GM12878 (cell line): Measurements from ENCODE around the gene MEGF11. TPM values are rescaled to one million over a fixed set of nuclear protein-coding genes. Genes with fewer than 3 reads are reported as not detected.

Source experiments
- EP300 ChIP-seq, 2 experiments: fragments of 150-350 bp in 1 of 2; IDR thresholded peaks; 2 replicates each; pipeline ENCODE4 v1.6.1; 2011 to 2012; ENCODE audit warnings: low read depth in 2 of 2, low read length in 2 of 2, borderline replicate concordance in 1 of 2, improper control_type of control experiment in 1 of 2, inconsistent platforms in 1 of 2; ENCODE audit not compliant: control insufficient read depth in 1 of 2
- polyA plus RNA-seq, 11 experiments: library from polyadenylated mRNA; depleted of rRNA in 4 of 11; unstranded in 6 of 11; stranded (reverse) in 5 of 11; fragments of >200 nt; fragmentation: Nextera tagmentation in 4 of 11; fragmentation: Illumina TruSeq in 1 of 11; extraction: Ambion mirVana in 4 of 11; extraction: Trizol in 1 of 11; gene quantifications; 1 replicate in 1 of 11; 2 replicates in 10 of 11; pipeline versions ENCODE4 v1.2.1 to v1.2.3, GENCODE V29; 2011 to 2016; ENCODE audit warnings: inconsistent platforms in 2 of 11, missing spikeins in 2 of 11, low read depth in 1 of 11
- total RNA-seq, 4 experiments: library from RNA; depleted of rRNA in 3 of 4; stranded (reverse); fragments of >200 nt in 3 of 4; fragmentation: Illumina TruSeq in 1 of 4; extraction: Trizol in 1 of 4; gene quantifications; 2 replicates each; pipeline versions ENCODE4 v1.2.1 to v1.2.3, GENCODE V29; 2013 to 2021
- TF ChIP-seq, protein P1 (sequence below): IDR thresholded peaks from 2 replicates; pipeline ENCODE4 v1.6.1; 2012; ENCODE audit warnings: improper control_type of control experiment, low read depth, low read length; ENCODE audit not compliant: insufficient replicate concordance
- TF ChIP-seq, protein P2 (sequence below): fragments of 450-650 bp; formaldehyde crosslinking; IDR thresholded peaks from 2 replicates; pipeline ENCODE4 v1.5.0; 2022; ENCODE audit warnings: mild to moderate bottlenecking, missing genetic modification characterization

MEGF11 gene
- total and polyA plus RNA-seq, 10 of the 15 experiments (the other 5 are each of a cell fraction or from before 2014, with no cell fraction given): 0.03 to 1.7 (median 0.49) TPM

DNA sequence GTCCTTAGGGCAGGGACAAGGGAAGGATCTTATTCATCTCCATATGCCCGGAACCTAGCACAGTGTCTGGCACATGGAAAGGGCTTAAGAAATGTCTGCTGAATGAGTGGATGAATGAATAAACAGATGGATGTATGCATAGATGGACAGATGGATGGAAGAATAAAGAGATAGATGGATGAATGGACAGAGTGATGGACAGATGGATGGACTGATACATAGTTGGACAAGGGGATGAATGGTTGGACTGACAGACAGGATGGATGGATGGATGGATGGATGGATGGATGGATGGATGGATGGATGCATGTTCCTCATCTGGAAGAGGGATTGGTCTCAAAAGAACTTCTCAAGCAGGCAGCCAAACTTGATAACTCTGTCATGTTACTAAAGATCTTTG is 177.6 kb downstream of the MEGF11 start (continued):
- TF ChIP-seq, protein P1, sequence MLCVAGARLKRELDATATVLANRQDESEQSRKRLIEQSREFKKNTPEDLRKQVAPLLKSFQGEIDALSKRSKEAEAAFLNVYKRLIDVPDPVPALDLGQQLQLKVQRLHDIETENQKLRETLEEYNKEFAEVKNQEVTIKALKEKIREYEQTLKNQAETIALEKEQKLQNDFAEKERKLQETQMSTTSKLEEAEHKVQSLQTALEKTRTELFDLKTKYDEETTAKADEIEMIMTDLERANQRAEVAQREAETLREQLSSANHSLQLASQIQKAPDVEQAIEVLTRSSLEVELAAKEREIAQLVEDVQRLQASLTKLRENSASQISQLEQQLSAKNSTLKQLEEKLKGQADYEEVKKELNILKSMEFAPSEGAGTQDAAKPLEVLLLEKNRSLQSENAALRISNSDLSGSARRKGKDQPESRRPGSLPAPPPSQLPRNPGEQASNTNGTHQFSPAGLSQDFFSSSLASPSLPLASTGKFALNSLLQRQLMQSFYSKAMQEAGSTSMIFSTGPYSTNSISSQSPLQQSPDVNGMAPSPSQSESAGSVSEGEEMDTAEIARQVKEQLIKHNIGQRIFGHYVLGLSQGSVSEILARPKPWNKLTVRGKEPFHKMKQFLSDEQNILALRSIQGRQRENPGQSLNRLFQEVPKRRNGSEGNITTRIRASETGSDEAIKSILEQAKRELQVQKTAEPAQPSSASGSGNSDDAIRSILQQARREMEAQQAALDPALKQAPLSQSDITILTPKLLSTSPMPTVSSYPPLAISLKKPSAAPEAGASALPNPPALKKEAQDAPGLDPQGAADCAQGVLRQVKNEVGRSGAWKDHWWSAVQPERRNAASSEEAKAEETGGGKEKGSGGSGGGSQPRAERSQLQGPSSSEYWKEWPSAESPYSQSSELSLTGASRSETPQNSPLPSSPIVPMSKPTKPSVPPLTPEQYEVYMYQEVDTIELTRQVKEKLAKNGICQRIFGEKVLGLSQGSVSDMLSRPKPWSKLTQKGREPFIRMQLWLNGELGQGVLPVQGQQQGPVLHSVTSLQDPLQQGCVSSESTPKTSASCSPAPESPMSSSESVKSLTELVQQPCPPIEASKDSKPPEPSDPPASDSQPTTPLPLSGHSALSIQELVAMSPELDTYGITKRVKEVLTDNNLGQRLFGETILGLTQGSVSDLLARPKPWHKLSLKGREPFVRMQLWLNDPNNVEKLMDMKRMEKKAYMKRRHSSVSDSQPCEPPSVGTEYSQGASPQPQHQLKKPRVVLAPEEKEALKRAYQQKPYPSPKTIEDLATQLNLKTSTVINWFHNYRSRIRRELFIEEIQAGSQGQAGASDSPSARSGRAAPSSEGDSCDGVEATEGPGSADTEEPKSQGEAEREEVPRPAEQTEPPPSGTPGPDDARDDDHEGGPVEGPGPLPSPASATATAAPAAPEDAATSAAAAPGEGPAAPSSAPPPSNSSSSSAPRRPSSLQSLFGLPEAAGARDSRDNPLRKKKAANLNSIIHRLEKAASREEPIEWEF: no peak
- no peak for TF ChIP-seq EP300 (IDR thresholded peaks at IDR 0.05; ENCODE audit: borderline replicate concordance in 1 of 2, control insufficient read depth in 1 of 2, low read depth in 2 of 2, low read length in 2 of 2)
- TF ChIP-seq, protein P2, sequence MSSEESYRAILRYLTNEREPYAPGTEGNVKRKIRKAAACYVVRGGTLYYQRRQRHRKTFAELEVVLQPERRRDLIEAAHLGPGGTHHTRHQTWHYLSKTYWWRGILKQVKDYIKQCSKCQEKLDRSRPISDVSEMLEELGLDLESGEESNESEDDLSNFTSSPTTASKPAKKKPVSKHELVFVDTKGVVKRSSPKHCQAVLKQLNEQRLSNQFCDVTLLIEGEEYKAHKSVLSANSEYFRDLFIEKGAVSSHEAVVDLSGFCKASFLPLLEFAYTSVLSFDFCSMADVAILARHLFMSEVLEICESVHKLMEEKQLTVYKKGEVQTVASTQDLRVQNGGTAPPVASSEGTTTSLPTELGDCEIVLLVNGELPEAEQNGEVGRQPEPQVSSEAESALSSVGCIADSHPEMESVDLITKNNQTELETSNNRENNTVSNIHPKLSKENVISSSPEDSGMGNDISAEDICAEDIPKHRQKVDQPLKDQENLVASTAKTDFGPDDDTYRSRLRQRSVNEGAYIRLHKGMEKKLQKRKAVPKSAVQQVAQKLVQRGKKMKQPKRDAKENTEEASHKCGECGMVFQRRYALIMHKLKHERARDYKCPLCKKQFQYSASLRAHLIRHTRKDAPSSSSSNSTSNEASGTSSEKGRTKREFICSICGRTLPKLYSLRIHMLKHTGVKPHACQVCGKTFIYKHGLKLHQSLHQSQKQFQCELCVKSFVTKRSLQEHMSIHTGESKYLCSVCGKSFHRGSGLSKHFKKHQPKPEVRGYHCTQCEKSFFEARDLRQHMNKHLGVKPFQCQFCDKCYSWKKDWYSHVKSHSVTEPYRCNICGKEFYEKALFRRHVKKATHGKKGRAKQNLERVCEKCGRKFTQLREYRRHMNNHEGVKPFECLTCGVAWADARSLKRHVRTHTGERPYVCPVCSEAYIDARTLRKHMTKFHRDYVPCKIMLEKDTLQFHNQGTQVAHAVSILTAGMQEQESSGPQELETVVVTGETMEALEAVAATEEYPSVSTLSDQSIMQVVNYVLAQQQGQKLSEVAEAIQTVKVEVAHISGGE (CRISPR knock-in tag): no peak
